ENCODE data around the gene TPPP2.

GRCh38 chr14:21047378-21047781 is 17.4 kb downstream of the TPPP2 start:
- no peak for TF ChIP-seq NFE2L1 (tag; IDR thresholded peaks at IDR 0.05; ENCODE audit: borderline replicate concordance, low read depth)
- no peak for TF ChIP-seq TFE3 (CRISPR knock-in tag; IDR thresholded peaks at IDR 0.05)
- TF ChIP-seq CHD4 (IDR thresholded peaks at IDR 0.05; ENCODE audit: insufficient read depth, insufficient replicate concordance, low read depth, low read length, poor library complexity, severe bottlenecking), result no peak
- TF ChIP-seq L3MBTL2 (IDR thresholded peaks at IDR 0.05), result no peak
- TF ChIP-seq EP300 (IDR thresholded peaks at IDR 0.05; ENCODE audit: low read length), result no peak
- no peak for TF ChIP-seq GMEB1 (CRISPR knock-in tag; IDR thresholded peaks at IDR 0.05)
- no peak for TF ChIP-seq CTCF (IDR thresholded peaks at IDR 0.05 in 2 of 3, conservative IDR thresholded peaks at IDR 0.05 in 1 of 3; ENCODE audit: insufficient read depth in 2 of 3, low read depth in 1 of 3, low read length in 3 of 3)
- no peak for TF ChIP-seq RUNX1 (IDR thresholded peaks at IDR 0.05; ENCODE audit: low read depth)
- no peak for TF ChIP-seq GATAD2A (IDR thresholded peaks at IDR 0.05)
- no peak for TF ChIP-seq SREBF2 (CRISPR knock-in tag; IDR thresholded peaks at IDR 0.05)
- no peak for TF ChIP-seq RFX5 (IDR thresholded peaks at IDR 0.05; ENCODE audit: low read depth, low read length)
- no peak for TF ChIP-seq NFYB (IDR thresholded peaks at IDR 0.05; ENCODE audit: extremely low read depth, insufficient read length)

Measured in K562 (cell line).